WTC11 (cell line): ENCODE measurements around the gene TMEM117. TPM values are rescaled to one million over a fixed set of nuclear protein-coding genes. Genes with fewer than 3 reads are reported as not detected.
A peak's percentile ranks its signal among the peaks of the same experiment; 100 is the strongest.

Experiments used
- ATAC-seq: fragments of 200-7000 bp; cut with Tn5 transposase; 2 replicates; pipeline ENCODE4 v1.10.0; 2021; ENCODE audit warnings: mild to moderate bottlenecking, moderate library complexity
- CTCF ChIA-PET: fragments of 300-600 bp; sonication (Branson Sonifier 250); formaldehyde crosslinking; loops from one replicate; lab custom pipeline; 2021; ENCODE audit warnings: antibody characterized with exemption; lab: Charles Lee
- POLR2A ChIA-PET: fragments of 350-600 bp; sonication (Branson Sonifier 250); formaldehyde crosslinking; loops from one replicate; lab custom pipeline; 2021; ENCODE audit warnings: antibody characterized with exemption; lab: Charles Lee
- DNase-seq: peaks from one replicate; pipeline ENCODE4 v3.0.0; 2021; ENCODE audit warnings: low spot score
- H3K27ac Mint-ChIP-seq: 2 replicates; pipeline ENCODE4 v1.8.0; 2021; ENCODE audit warnings: mixed read lengths
- H3K27me3 Mint-ChIP-seq: 2 replicates; pipeline ENCODE4 v1.8.0; 2021; ENCODE audit warnings: low read depth, mild to moderate bottlenecking, moderate library complexity, mixed read lengths
- H3K36me3 Mint-ChIP-seq: 2 replicates; pipeline ENCODE4 v1.8.0; 2021; ENCODE audit warnings: mixed read lengths
- H3K4me1 Mint-ChIP-seq: 2 replicates; pipeline ENCODE4 v1.8.0; 2022; ENCODE audit warnings: mixed read lengths
- H3K4me3 Mint-ChIP-seq: 2 replicates; pipeline ENCODE4 v1.8.0; 2021; ENCODE audit warnings: mild to moderate bottlenecking, moderate library complexity, mixed read lengths
- H3K9me3 Mint-ChIP-seq: 2 replicates; pipeline ENCODE4 v1.8.0; 2021; ENCODE audit warnings: mixed read lengths
- AR ChIP-seq: fragments of 250-450 bp; sonication (Bioruptor Pico); IDR thresholded peaks from 2 replicates; pipeline ENCODE4 v1.9.0; 2021; ENCODE audit warnings: mild to moderate bottlenecking
- EMX1 ChIP-seq: fragments of 250-450 bp; sonication (Bioruptor Pico); IDR thresholded peaks from 2 replicates; pipeline ENCODE4 v1.8.0; 2021; ENCODE audit warnings: mild to moderate bottlenecking
- FOXP4 ChIP-seq: sonication (generic); formaldehyde crosslinking; IDR thresholded peaks from 2 replicates; pipeline ENCODE4 v1.8.0; 2022; ENCODE audit warnings: mild to moderate bottlenecking, missing genetic modification reagents
- GRHL2 ChIP-seq: fragments of 250-450 bp; sonication (Bioruptor Pico); IDR thresholded peaks from 2 replicates; pipeline ENCODE4 v1.8.0; 2022; ENCODE audit warnings: mild to moderate bottlenecking, moderate library complexity; ENCODE audit not compliant: insufficient replicate concordance, severe bottlenecking
- HMGA2 ChIP-seq: fragments of 250-450 bp; sonication (Bioruptor Pico); IDR thresholded peaks from 2 replicates; pipeline ENCODE4 v1.4.0; 2021; ENCODE audit warnings: mild to moderate bottlenecking, moderate library complexity
- IRF1 ChIP-seq: sonication (generic); formaldehyde crosslinking; IDR thresholded peaks from 2 replicates; pipeline ENCODE4 v1.8.0; 2023; ENCODE audit warnings: missing genetic modification reagents
- IRF2 ChIP-seq: sonication (generic); formaldehyde crosslinking; IDR thresholded peaks from 2 replicates; pipeline ENCODE4 v1.8.0; 2022; ENCODE audit warnings: low read depth, missing genetic modification reagents, borderline replicate concordance
- MLX ChIP-seq: sonication (generic); formaldehyde crosslinking; IDR thresholded peaks from 2 replicates; pipeline ENCODE4 v1.8.1; 2023; ENCODE audit warnings: mild to moderate bottlenecking, missing genetic modification reagents, moderate library complexity
- NFYB ChIP-seq: sonication (generic); formaldehyde crosslinking; conservative IDR thresholded peaks from 2 replicates; pipeline ENCODE4 v1.8.0; 2022; ENCODE audit warnings: low read depth, missing genetic modification reagents
- NR2C2 ChIP-seq: sonication (generic); formaldehyde crosslinking; IDR thresholded peaks from 2 replicates; pipeline ENCODE4 v1.8.0; 2022; ENCODE audit warnings: mild to moderate bottlenecking, missing genetic modification reagents
- PREB ChIP-seq: sonication (generic); formaldehyde crosslinking; IDR thresholded peaks from 2 replicates; pipeline ENCODE4 v1.8.1; 2022; ENCODE audit warnings: mild to moderate bottlenecking, missing genetic modification reagents, moderate library complexity, borderline replicate concordance
- RORB ChIP-seq: fragments of 250-450 bp; sonication (Bioruptor Pico); IDR thresholded peaks from 2 replicates; pipeline ENCODE4 v1.9.0; 2021; ENCODE audit warnings: mild to moderate bottlenecking
- SOX15 ChIP-seq: fragments of 250-450 bp; sonication (Bioruptor Pico); IDR thresholded peaks from 2 replicates; pipeline ENCODE4 v1.9.0; 2021; ENCODE audit warnings: mild to moderate bottlenecking
- SP1 ChIP-seq: sonication (generic); formaldehyde crosslinking; conservative IDR thresholded peaks from 2 replicates; pipeline ENCODE4 v1.8.1; 2022; ENCODE audit warnings: missing genetic modification reagents
- TEAD4 ChIP-seq: sonication (generic); formaldehyde crosslinking; IDR thresholded peaks from 2 replicates; pipeline ENCODE4 v1.8.0; 2022; ENCODE audit warnings: mild to moderate bottlenecking, missing genetic modification reagents
- TP53 ChIP-seq: sonication (generic); formaldehyde crosslinking; IDR thresholded peaks from 2 replicates; pipeline ENCODE4 v1.8.1; 2023; ENCODE audit warnings: mild to moderate bottlenecking, missing genetic modification reagents
- ZBTB43 ChIP-seq: sonication (generic); formaldehyde crosslinking; IDR thresholded peaks from 2 replicates; pipeline ENCODE4 v1.8.1; 2023; ENCODE audit warnings: mild to moderate bottlenecking, missing genetic modification reagents
- ZNF121 ChIP-seq: sonication (generic); formaldehyde crosslinking; IDR thresholded peaks from 2 replicates; pipeline ENCODE4 v1.8.0; 2023; ENCODE audit warnings: missing genetic modification reagents
- ZNF219 ChIP-seq: sonication (generic); formaldehyde crosslinking; IDR thresholded peaks from 2 replicates; pipeline ENCODE4 v1.8.0; 2023; ENCODE audit warnings: missing genetic modification reagents, mild to moderate bottlenecking, borderline replicate concordance
- ZNF396 ChIP-seq: fragments of 250-450 bp; sonication (Bioruptor Pico); IDR thresholded peaks from 2 replicates; pipeline ENCODE4 v1.8.0; 2021; ENCODE audit warnings: mild to moderate bottlenecking, moderate library complexity, borderline replicate concordance
- ZNF416 ChIP-seq: fragments of 250-450 bp; sonication (Bioruptor Pico); IDR thresholded peaks from 2 replicates; pipeline ENCODE4 v1.9.0; 2021; ENCODE audit warnings: mild to moderate bottlenecking, inconsistent platforms
- ZNF423 ChIP-seq: fragments of 250-450 bp; sonication (Bioruptor Pico); IDR thresholded peaks from 2 replicates; pipeline ENCODE4 v2.1.2; 2022; ENCODE audit warnings: mild to moderate bottlenecking, moderate library complexity
- total RNA-seq: library from RNA; stranded (reverse); gene quantifications from 3 replicates; pipeline ENCODE4 v1.2.3, GENCODE V29; 2021

The TMEM117 gene
- total RNA-seq, 1 experiment from 2014 or later: 1.5 TPM

- TF ChIP-seq ZBTB43 (CRISPR knock-in tag): no peak
- TF ChIP-seq FOXP4: no peak
- no peak for TF ChIP-seq ZNF423 (CRISPR knock-in tag)
Observed at GRCh38 chr12:43945983-43946382, 110.1 kb downstream of the TMEM117 start (continued).

- ATAC-seq: no peak
- H3K27me3 Mint-ChIP-seq: no peaks in the 10 kb centered on the region; the same call in 1 of the 2 replicates
- DNase-seq: no peak
- POLR2A ChIA-PET: no interaction called here
- H3K9me3 Mint-ChIP-seq: peaks cover 50% of the 10 kb centered on the region
- H3K4me3 Mint-ChIP-seq: no peak overlapping the region
- no peak overlapping the region for H3K27ac Mint-ChIP-seq
- H3K36me3 Mint-ChIP-seq: peaks cover 33% of the 10 kb centered on the region
- TF ChIP-seq ZBTB43 (CRISPR knock-in tag) (no peak), TP53 (CRISPR knock-in tag) (no peak), GRHL2 (CRISPR knock-in tag) (no peak), SP1 (no peak), RORB (CRISPR knock-in tag) (no peak), SOX15 (CRISPR knock-in tag) (no peak), PREB (CRISPR knock-in tag) (no peak), ZNF396 (CRISPR knock-in tag) (no peak), AR (CRISPR knock-in tag) (no peak)
- CTCF ChIA-PET: interaction anchor here (0.5 to 1.1 kb wide), 2 partner anchors 22 to 925 kb away, joined by 3 read pairs; partner anchors contain the start of gene NELL2
- peaks cover 17% of the 10 kb centered on the region for H3K4me1 Mint-ChIP-seq
Observed at GRCh38 chr12:43951286-43951685, 115.4 kb downstream of the TMEM117 start.

- DNase-seq: no peak
- POLR2A ChIA-PET: no interaction called here
- Mint-ChIP-seq H3K27me3 (no peaks in the 10 kb centered on the region; the same call in 1 of the 2 replicates), H3K27ac (no peak overlapping the region), H3K36me3 (peaks cover 9% of the 10 kb centered on the region), H3K9me3 (peaks cover 22% of the 10 kb centered on the region), H3K4me1 (peaks cover 11% of the 10 kb centered on the region), H3K4me3 (no peak overlapping the region)
- ATAC-seq: peak; percentile 77
- CTCF ChIA-PET: interaction anchor here (3.0 kb wide), 1 partner anchor 991 kb away, joined by 13 read pairs; no protein-coding TSS in a partner anchor
- TF ChIP-seq NFYB (CRISPR knock-in tag) (no peak), MLX (no peak), ZNF121 (CRISPR knock-in tag) (no peak), ZNF416 (CRISPR knock-in tag) (no peak), IRF1 (CRISPR knock-in tag) (no peak), GRHL2 (CRISPR knock-in tag) (no peak), TEAD4 (no peak), ZNF219 (no peak), IRF2 (CRISPR knock-in tag) (no peak), HMGA2 (CRISPR knock-in tag) (no peak), EMX1 (CRISPR knock-in tag) (no peak), NR2C2 (CRISPR knock-in tag) (no peak)
Observed at GRCh38 chr12:43957732-43958372, 122.0 kb downstream of the TMEM117 start.
